Fibroblast of skin of back (primary cell): ENCODE results near the gene ARHGAP15.

Experiments used
- DNase-seq: peaks from one replicate; pipeline ENCODE4 v3.0.0-alpha.2; 2013

ARHGAP15 gene

DNA sequence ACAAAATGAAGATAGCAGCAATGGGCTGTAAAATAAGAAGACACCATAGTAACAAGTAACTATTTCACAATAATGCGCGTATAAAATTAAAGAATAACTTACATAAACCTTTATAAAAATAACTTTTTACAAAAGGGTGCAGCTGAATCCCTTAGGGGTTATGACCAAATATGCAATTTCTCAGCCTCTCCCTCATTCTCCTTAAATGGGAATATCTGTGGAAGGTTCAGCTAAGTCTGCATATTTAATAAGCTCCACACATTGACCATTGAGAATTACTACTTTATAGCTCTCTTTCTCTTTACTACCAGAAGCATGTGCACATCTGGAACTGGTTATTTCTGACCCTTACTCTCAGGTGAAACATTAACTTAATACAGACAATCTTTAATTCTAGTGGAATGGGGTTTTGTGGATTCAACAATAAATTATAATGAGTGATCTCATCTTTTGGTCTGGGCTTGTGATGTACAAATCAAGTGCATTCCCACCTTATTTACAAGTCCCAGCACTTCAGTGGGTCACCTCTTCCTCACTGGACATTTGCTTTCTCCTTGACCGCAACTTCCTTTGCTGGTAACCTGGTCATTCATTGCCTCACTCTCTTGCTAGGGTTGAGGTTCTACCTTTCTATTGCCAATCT lies 15.7 kb downstream of the ARHGAP15 start:
- no peak for DNase-seq

GRCh38 chr2:143146366-143146765 lies 17.1 kb downstream of the ARHGAP15 start:
- DNase-seq = no peak

DNA sequence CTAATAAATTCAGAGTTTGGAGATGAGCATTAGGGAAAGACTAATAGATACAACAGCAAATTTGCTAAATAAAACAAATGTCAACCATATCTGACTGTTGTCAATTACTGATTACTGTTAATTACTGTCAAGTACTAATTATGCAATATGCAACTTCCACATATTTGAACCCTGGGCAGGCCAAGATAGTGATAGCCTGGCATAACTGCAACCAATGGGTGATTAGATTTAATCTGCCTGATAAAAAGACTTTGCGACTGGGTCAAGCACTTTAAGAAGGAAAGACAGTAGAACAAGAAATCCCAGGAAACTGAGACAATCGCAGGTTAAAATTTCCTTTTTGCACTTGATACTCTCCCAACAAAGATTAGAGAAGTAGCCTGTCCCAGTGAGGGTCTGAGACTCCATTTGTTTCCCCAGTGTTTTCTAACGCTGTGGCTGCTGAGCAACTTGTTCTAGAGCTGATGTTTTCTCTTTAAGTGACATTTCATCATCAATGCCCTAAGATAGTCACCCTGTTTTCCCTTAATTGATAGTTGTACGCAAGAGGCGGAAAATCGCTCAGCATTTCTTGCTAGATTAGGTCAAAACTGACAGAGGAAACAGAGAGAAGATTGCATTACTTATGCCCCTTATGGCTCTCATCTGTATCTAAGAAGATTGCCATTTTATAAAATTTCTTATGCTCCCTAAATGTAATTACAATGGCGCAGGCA lies 17.8 kb downstream of the ARHGAP15 start:
- no peak for DNase-seq

GRCh38 chr2:143148011-143148410 lies 18.8 kb downstream of the ARHGAP15 start:
- DNase-seq = no peak

DNA sequence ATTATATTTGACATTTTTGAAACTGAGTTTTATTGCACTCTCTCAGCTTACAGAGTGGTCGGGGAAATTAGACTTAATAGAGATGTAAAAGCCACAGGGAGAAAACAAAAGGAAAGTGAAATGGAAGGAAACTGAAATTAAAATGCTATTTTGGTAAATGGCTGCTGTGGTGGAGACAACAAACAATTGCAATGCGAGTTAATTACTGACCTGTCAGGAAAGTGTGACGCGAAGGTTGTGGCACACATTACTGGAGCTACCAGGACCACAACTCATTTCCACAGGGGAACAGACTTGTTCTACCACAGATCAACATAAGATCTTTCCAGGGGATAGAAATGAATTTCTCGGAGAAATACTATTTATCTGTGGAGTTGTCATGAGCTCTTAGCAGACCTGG lies 19.5 kb downstream of the ARHGAP15 start:
- DNase-seq = no peak

GRCh38 chr2:143150287-143150686 lies 21.1 kb downstream of the ARHGAP15 start:
- DNase-seq = no peak

- DNase-seq = no peak
Observed at GRCh38 chr2:143151111-143151752, 22.0 kb downstream of the ARHGAP15 start.

GRCh38 chr2:143152219-143152618 lies 23.0 kb downstream of the ARHGAP15 start:
- DNase-seq = no peak

DNA sequence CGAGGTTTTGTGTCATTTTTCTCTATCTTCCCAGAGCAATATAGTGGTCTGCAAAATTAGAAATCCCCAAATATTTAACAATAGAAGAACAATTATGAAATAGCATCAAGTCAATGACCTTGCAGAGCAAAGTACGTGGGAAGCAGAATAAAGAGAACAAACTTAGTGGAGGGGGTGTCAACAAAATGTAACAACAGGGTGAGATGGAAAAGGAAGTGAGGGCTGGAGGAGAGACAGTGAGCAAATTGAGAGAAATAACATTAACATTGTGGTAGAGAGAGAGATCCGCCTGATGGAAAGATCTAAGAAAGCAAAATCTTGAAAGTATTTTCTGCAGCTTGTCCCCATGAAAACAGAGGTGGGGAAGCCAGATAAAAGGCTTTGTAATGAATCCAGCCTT lies 23.4 kb downstream of the ARHGAP15 start:
- DNase-seq = no peak

GRCh38 chr2:143155661-143156060 lies 26.4 kb downstream of the ARHGAP15 start:
- no peak for DNase-seq

DNA sequence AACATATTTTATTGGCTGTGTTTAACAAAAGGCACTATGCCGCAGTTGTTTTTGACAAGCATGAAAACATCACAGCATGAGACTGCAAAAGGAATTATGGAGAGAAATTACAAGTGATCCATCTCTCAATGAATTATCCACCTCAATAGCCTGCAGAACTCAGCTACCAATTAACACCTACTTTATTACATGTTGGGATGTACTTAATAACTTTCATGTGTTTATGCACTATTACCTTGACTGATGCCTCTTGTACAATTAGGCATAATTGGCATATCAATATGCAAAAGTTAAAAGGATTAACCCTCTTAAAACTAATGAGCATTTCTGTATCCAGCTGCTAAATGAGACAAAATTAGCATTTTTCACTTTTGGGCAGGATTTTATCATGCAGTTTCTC lies 27.8 kb downstream of the ARHGAP15 start:
- DNase-seq = no peak

DNA sequence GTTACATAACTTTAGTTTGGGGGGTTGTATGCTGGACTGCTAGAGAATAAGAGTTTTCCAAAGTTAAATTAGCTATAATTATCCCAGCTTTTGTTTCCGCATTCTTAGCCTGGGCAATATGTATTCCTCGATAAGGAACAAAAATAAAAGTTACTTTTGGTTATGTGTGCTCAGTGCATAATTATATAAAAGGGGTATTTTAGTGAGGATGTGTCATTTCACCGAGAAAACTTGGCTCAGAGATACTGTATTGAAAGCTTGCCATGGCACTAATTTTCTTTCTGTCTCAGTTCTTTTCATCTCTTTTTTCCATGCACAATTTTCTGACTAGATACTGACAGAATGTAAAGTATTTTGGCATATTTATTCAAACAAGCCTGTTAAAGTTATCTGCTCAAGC lies 28.2 kb downstream of the ARHGAP15 start:
- DNase-seq = no peak

DNA sequence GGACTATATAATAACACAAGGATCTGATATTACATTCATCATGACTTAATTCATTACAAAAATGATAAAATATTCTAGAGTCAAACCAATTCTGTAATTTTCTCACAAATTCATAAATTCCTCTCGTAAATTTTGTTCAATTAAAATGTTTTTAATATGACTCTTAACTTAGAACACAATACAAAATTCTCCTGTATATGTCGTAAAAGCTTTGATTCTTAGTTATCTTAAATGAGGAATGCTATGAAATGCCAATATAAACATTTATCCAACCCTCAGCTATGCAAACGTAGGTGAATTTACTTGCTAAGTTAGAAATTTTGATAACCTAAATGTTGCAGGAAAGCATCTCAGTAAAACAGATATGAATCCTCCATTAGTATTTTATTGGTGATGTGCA lies 28.9 kb downstream of the ARHGAP15 start:
- no peak for DNase-seq

DNA sequence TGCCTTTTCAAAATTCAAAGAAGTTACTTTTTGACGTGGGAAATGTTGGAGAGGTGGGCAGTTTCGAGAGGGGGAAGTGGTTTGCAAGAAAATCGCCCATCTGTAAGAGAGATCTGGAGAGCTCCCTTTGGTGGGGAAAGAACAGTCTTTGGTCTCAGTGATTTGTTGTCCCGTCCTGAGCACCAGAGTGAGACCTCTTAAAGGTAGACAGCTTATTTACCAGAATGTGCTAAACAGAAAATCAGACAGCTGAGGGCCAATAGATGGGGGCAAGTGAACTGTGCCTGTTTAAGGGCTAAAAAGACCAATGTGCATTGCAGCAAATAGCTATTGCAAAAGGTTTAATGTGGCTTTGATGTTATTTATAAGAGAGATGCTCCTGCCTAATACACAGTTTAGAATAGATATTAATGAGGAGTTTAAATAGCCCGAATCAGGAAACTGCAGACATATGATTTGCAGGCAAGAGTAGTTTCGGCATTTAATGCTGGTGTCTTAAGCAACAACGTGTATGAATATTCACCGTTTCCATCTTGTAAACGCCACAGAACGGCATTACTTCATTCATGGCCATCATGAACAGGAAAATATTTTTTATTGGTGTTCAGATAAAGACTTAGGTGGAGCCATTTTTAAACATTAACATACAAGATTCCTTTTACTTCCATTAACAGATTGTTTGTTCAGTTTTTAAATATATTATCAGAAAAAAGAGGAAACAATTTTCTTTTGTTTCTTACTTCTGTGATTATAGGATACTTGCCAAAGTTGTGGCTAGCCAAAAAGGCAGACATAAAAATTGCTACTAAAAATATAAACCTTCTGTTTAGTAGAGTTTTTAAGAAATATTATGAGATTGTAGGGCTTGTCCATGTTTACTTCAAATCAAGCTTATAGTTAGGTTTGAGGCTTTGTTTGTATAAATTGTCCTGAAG lies 29.6 kb downstream of the ARHGAP15 start:
- DNase-seq = no peak

DNA sequence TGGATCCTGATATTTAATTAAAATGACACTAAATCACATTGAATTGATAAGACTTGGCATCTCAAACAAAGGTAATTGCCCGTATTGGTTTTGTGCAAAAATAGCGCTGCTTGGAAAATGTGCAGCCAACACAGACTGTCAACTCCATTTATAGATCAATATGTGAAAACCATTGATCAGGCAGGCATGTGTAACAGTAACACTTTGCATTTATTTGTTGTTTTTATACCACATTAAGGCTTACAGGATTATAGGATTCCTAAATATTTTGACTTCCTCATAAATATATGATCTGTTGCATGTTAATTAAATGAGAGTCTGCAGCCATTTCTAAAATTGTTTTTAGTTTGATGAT lies 30.2 kb downstream of the ARHGAP15 start:
- no peak for DNase-seq

DNA sequence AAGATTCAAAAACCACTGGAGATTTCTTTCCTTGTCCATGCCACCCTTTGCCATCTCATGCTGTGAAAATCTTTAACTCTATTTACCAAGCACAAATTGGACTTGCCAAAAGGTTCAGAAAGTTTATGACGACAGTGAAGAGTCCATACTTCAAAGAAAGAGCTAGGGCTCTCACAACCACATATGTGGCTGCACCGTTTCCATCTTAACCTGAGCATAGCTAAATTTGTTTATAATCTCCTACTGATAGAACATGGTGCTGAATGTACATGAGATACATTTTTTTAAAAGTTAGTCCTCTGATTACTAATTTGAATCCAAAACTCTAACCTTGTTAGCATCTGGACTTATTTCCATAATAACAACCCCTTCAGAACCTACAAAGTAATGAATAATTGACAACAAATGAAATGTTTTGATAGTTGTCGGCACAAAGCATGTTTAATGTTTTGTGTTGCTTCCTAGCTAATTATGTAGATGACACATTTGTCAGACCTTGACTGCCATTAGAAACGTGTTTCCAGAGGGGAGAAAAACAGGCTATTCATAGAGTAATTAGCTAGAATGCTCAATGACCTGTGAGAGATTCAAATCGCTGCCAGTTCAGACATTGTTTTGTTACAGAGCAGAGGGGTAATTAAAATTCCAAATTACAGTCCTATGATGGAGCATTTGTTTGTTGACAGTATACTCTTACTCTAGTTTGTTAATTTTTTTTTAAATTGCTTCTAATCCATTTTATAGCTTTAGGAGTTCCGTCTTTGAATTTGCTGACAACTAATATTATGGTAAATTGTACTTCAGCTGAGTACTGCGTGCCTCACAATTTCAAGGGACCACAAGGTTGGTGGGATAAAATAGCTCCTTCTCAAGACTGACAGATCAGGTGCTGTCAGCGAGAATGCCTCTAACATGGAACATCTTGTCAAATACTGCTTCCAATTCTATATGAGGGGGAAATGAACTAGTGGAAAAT lies 31.8 kb downstream of the ARHGAP15 start:
- no peak for DNase-seq

DNA sequence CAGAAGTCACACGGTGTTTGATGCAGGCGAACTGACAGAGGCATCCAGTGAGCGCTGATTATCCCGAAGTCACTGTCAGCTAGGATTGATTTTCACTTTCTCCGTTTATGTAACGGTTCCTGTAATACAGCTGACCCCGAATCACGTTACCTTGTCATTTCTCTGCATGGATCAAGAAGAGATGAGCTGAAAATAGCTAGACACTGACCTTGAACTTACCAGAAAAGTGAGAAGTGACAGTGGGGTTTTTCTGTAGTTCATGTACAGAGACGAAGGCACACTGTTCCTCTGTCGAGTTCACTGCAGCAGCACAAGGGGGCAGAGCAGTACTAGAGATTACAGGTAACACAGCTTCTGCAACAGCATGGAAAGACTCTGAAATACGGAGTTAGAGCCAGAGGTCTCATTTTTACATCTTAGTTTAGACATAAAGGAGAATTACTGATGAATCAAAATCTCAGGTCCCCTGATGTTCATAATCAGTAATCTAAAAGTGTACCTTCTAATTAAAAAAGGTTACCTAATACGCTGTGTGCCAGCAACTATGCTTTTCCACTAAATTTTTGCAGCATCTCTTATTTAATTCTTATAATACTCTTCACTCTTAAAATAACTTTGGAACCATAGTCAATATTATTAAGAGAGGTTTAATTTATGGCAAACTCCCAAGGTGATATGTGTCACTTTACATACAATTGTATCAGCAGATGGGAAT lies 33.1 kb downstream of the ARHGAP15 start:
- peak; percentile 34 for DNase-seq

GRCh38 chr2:143162997-143163396 lies 33.8 kb downstream of the ARHGAP15 start:
- no peak for DNase-seq

- DNase-seq = no peak
Observed at GRCh38 chr2:143163499-143163898, 34.3 kb downstream of the ARHGAP15 start.

DNA sequence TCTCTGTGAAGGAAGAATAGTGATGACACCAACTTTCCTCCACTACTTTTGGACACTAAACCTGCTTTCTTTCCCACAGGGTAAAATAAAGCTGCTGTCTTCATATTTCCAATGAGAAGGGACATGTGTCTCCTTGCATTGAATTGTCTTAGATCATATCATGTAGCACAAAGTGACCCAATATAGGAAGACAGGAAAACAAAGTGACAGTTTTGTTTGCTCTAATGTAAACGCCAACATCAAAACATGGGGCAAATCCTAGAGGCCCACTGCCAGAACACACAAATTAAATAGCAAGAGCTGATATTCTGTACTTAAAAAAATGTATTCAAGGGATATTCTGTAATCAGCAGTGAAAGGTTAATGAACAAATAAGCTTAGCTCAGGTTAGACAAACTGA lies 36.1 kb downstream of the ARHGAP15 start:
- DNase-seq = no peak

- DNase-seq = no peak
Observed at GRCh38 chr2:143169105-143169504, 39.9 kb downstream of the ARHGAP15 start.
